SK-N-MC (cell line): ENCODE data around the gene CHST4.
"Not testable (repeated sequence)": the region's sequence is repeated elsewhere in the genome, so short reads cannot be mapped to it uniquely, and the experiment has no call there.

Experiments used
- DNase-seq: peaks from one replicate; pipeline ENCODE4 v3.0.0-alpha.2; 2011; ENCODE audit warnings: low read depth, low spot score
- H3K27ac ChIP-seq: fragments of 200-600 bp; sonication (generic); 2 replicates; pipeline ENCODE4 v1.5.1; 2016; ENCODE audit warnings: mixed run types
- H3K36me3 ChIP-seq: fragments of 200-600 bp; sonication (generic); 2 replicates; pipeline ENCODE4 v1.6.1; 2017; ENCODE audit warnings: antibody characterized with exemption, low read length, mixed read lengths; ENCODE audit not compliant: insufficient read depth
- H3K4me3 ChIP-seq: fragments of 200-600 bp; sonication (generic); 2 replicates; pipeline ENCODE4 v1.5.1; 2016
- H3K9ac ChIP-seq: fragments of 200-600 bp; sonication (generic); 2 replicates; pipeline ENCODE4 v1.8.0; 2017; ENCODE audit warnings: mixed run types, mixed read lengths; ENCODE audit not compliant: insufficient read length
- H3K9me3 ChIP-seq: fragments of 200-600 bp; sonication (generic); 2 replicates; pipeline ENCODE4 v1.6.1; 2017; ENCODE audit warnings: low read depth, mild to moderate bottlenecking, antibody characterized with exemption, low read length, moderate library complexity, mixed read lengths
- EZH2 ChIP-seq: fragments of 200-600 bp; sonication (generic); IDR thresholded peaks from one replicate; pipeline ENCODE4 v1.6.1; 2017; ENCODE audit warnings: antibody characterized with exemption
- FOXP2 ChIP-seq: optimal IDR thresholded peaks from 2 replicates; pipeline ENCODE3; 2011; ENCODE audit warnings: mild to moderate bottlenecking, moderate library complexity; ENCODE audit not compliant: insufficient read depth; ENCODE audit errors: extremely low read length, control extremely low read depth
- POLR2AphosphoS5 ChIP-seq: IDR thresholded peaks from 2 replicates; pipeline ENCODE4 v1.6.1; 2012; ENCODE audit warnings: mild to moderate bottlenecking, low read depth, low read length, borderline replicate concordance

CHST4 gene

DNA sequence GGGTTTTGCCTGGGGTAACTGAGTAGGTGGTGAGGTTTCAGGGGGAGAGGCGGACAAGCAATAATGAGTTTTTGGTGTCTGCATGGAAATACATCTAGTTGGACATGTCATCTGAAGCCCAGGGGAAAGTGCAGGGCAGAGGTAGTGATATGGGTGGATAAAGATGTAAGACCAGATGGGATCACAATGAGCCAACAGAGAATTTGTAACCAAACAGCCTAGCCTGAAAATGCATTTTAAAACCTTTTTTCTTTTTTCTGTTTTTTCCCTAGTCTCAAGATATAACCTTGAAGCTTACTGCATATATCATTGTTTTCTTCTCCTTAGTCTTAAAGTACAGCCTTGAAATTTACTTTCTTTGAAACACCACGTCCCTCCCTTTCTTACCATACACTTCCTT is 33.4 kb upstream of the CHST4 start:
- H3K36me3 ChIP-seq = no peaks in the 10 kb centered on the region
- DNase-seq = no peak
- H3K4me3 ChIP-seq = no peak overlapping the region
- TF ChIP-seq EZH2 (no peak), FOXP2 (no peak)
- H3K9me3 ChIP-seq = no peaks in the 10 kb centered on the region
- H3K9ac ChIP-seq = no peak overlapping the region
- no peak overlapping the region for H3K27ac ChIP-seq

DNA sequence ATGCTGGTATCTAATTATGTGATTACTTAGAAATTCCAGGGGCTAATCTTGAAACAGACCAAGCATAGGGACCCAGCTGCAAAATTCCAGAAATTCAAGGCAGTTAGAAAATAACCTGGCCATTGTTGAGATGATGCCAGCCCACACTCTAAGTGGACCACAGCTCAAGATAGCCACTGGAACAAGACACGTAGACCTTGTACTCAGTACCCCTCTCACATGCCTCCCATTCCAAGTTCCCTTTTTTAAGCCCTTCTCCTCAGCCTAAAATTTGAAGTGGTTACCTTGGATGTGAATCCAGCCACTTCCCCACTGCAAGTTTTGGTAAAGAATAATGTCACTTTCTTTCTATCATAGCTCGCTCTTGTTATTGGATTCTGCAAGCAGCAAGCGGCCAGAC is 33.0 kb upstream of the CHST4 start:
- H3K9me3 ChIP-seq = no peaks in the 10 kb centered on the region
- H3K4me3 ChIP-seq = no peak overlapping the region
- no peak overlapping the region for H3K27ac ChIP-seq
- DNase-seq = no peak
- TF ChIP-seq EZH2 (no peak), FOXP2 (no peak), POLR2AphosphoS5 (no peak)
- no peak overlapping the region for H3K9ac ChIP-seq
- H3K36me3 ChIP-seq = no peaks in the 10 kb centered on the region

DNA sequence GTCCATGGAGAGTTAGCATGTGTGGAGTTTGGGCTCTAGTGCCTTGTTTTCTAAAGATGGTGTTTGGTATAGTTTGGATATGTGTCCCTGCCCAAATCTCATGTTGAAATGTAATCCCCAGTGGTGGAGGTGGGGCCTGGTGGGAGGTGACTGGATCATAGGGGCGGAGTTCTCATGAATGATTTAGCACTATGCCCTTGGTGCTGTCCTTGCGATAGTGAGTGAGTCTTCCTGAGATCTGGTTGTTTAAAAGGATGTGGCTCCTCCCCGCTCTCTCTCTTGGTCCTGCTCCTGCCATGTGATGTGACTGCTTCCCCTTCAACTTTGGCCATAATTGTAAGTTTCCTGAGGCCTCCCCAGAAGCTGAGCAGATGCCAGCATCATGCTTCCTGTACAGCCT is 28.2 kb upstream of the CHST4 start:
- no peak overlapping the region for H3K27ac ChIP-seq
- no peaks in the 10 kb centered on the region for H3K36me3 ChIP-seq
- no peak for DNase-seq
- no peak overlapping the region for H3K9ac ChIP-seq
- TF ChIP-seq FOXP2 (no peak), EZH2 (no peak), POLR2AphosphoS5 (no peak)
- H3K9me3 ChIP-seq = no peaks in the 10 kb centered on the region
- H3K4me3 ChIP-seq = no peak overlapping the region

GRCh38 chr16:71499775-71500364 is 26.4 kb upstream of the CHST4 start:
- Histone ChIP-seq H3K9ac (no peak overlapping the region), H3K9me3 (no peaks in the 10 kb centered on the region), H3K36me3 (no peaks in the 10 kb centered on the region), H3K4me3 (no peak overlapping the region), H3K27ac (no peak overlapping the region)
- DNase-seq = peak; percentile 1
- TF ChIP-seq FOXP2 (no peak), EZH2 (no peak), POLR2AphosphoS5 (no peak)

GRCh38 chr16:71500964-71501363 is 25.3 kb upstream of the CHST4 start:
- Histone ChIP-seq H3K27ac (no peak overlapping the region), H3K9ac (no peak overlapping the region), H3K9me3 (no peaks in the 10 kb centered on the region), H3K36me3 (no peaks in the 10 kb centered on the region), H3K4me3 (no peak overlapping the region)
- DNase-seq = no peak
- TF ChIP-seq FOXP2 = no peak
- TF ChIP-seq EZH2 = no peak
- TF ChIP-seq POLR2AphosphoS5 = no peak

GRCh38 chr16:71501547-71501946 is 24.7 kb upstream of the CHST4 start:
- TF ChIP-seq FOXP2 = no peak
- no peak for TF ChIP-seq POLR2AphosphoS5
- TF ChIP-seq EZH2 = no peak
- Histone ChIP-seq H3K4me3 (no peak overlapping the region), H3K27ac (no peak overlapping the region), H3K9me3 (no peaks in the 10 kb centered on the region), H3K36me3 (no peaks in the 10 kb centered on the region), H3K9ac (no peak overlapping the region)
- DNase-seq = no peak

- H3K36me3 ChIP-seq, H3K9me3 ChIP-seq, H3K27ac ChIP-seq, H3K9ac ChIP-seq, H3K4me3 ChIP-seq, DNase-seq: not testable (repeated sequence)
These were observed 22.2 kb upstream of the CHST4 start for GRCh38 chr16:71504051-71504450.

GRCh38 chr16:71504901-71505300 is 21.3 kb upstream of the CHST4 start:
- Histone ChIP-seq H3K4me3 (no peak overlapping the region), H3K9ac (no peak overlapping the region), H3K27ac (no peak overlapping the region), H3K36me3 (no peaks in the 10 kb centered on the region), H3K9me3 (no peaks in the 10 kb centered on the region)
- no peak for DNase-seq
- no peak for TF ChIP-seq EZH2
- no peak for TF ChIP-seq FOXP2
- TF ChIP-seq POLR2AphosphoS5 = no peak

- Histone ChIP-seq H3K36me3 (no peaks in the 10 kb centered on the region), H3K9ac (no peak overlapping the region)
- TF ChIP-seq FOXP2 (no peak), POLR2AphosphoS5 (no peak), EZH2 (no peak)
These were observed 19.2 kb upstream of the CHST4 start for GRCh38 chr16:71507061-71507460.

GRCh38 chr16:71513302-71513701 is 12.9 kb upstream of the CHST4 start:
- Histone ChIP-seq H3K27ac (no peak overlapping the region), H3K36me3 (no peaks in the 10 kb centered on the region), H3K4me3 (no peak overlapping the region), H3K9ac (no peak overlapping the region), H3K9me3 (no peaks in the 10 kb centered on the region)
- TF ChIP-seq FOXP2 (no peak), EZH2 (no peak), POLR2AphosphoS5 (no peak)
- DNase-seq = no peak

More at GRCh38 chr16:71507061-71507460, 19.2 kb upstream of the CHST4 start:
- Histone ChIP-seq H3K9me3 (no peaks in the 10 kb centered on the region), H3K4me3 (no peak overlapping the region), H3K27ac (no peak overlapping the region)
- no peak for DNase-seq
